Measurements from ENCODE around the gene COPS2.

Gene COPS2

DNA sequence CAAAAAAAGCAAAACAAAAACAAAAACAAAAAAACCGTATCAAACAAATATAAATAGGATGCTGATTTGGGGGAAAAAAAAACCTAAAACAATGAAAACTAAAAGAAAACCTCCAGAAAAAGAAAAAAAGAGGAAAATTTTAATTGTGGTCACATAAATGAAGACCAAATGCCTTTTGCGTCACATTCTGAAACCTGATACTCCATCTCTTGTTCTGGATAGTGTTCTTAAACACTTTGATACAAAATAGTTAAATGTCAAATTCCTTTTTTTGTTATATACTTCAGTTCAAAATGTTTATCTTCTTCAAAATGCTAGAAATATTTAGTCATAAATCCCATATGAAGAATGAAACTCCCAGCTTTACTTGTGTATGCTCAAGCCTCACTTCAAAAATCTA is 31.0 kb downstream of the COPS2 start:
- DNase-seq (ENCODE audit: insufficient read length), result no peak
- no peak for FAIRE-seq
- TF ChIP-seq POLR2A (IDR thresholded peaks at IDR 0.05; ENCODE audit: low read depth, low read length), result no peak
- TF ChIP-seq POLR2AphosphoS5 (IDR thresholded peaks at IDR 0.05; ENCODE audit: low read depth, low read length), result no peak
- TF ChIP-seq TAF1 (IDR thresholded peaks at IDR 0.05; ENCODE audit: borderline replicate concordance, low read depth, low read length), result no peak

- TF ChIP-seq TAF1 (IDR thresholded peaks at IDR 0.05; ENCODE audit: borderline replicate concordance, low read depth, low read length) (no peak), POLR2AphosphoS5 (IDR thresholded peaks at IDR 0.05; ENCODE audit: low read depth, low read length) (no peak), POLR2A (IDR thresholded peaks at IDR 0.05; ENCODE audit: low read depth, low read length) (no peak)
- DNase-seq (ENCODE audit: insufficient read length) (no peak), FAIRE-seq (no peak)
Observed at GRCh38 chr15:49122541-49123062, 32.8 kb downstream of the COPS2 start.

DNA sequence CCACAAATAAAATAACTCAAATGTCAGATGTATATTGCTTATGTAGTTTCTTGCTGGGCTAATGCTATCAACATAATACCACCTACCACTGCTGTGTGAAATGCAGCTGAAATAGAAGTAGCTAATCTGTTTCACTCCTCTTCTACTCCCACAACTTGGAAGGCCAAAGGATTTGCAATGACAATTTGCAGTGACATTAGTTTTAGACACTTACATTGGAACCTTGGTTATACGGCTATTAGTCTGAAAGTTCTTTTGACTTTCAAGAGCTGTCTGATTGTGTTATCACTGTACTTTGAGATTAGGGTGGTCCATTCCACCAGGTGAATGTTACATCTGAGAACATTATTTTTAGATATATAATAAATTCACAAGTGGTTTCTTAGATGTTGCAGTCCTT is 33.5 kb downstream of the COPS2 start:
- DNase-seq (ENCODE audit: insufficient read length), result no peak
- no peak for TF ChIP-seq POLR2AphosphoS5 (IDR thresholded peaks at IDR 0.05; ENCODE audit: low read depth, low read length)
- no peak for TF ChIP-seq POLR2A (IDR thresholded peaks at IDR 0.05; ENCODE audit: low read depth, low read length)
- no peak for TF ChIP-seq TAF1 (IDR thresholded peaks at IDR 0.05; ENCODE audit: borderline replicate concordance, low read depth, low read length)
- FAIRE-seq, result no peak

- DNase-seq (ENCODE audit: insufficient read length), result no peak
- TF ChIP-seq TAF1 (IDR thresholded peaks at IDR 0.05; ENCODE audit: borderline replicate concordance, low read depth, low read length) (no peak), POLR2A (IDR thresholded peaks at IDR 0.05; ENCODE audit: low read depth, low read length) (no peak), POLR2AphosphoS5 (IDR thresholded peaks at IDR 0.05; ENCODE audit: low read depth, low read length) (no peak)
- no peak for FAIRE-seq
Observed at GRCh38 chr15:49120832-49121231, 34.6 kb downstream of the COPS2 start.

DNA sequence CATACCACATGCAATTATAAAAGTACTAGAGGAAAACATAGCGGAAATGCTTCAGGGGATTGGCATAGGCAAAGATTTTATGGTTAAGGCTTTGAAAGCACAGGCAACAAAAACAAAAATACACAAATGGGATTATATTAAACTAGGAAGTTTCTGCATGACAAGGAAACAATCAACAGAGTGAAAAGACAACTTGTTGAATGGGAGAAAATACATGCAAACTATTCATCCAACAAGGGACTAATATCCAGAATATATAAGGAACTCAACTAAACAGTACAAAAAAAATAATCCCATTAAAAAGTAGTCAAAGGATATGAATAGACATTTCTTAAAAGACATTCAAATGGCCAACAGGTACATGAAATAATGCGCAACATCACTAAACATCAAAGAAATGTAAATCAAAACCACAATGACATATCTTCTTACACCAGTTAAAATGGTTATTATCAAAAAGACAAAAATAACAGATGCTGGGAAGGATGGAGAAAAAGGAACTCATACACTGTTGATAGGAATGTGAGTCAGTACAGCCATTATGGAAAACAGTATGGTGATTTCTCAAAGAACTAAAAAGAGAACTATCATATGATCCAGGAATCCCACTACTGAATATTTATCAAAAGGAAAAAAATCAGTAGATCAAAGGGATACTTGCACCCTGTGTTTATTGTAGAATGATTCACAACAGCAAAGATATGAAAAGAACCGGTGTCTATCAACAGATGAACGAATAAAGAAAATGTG is 39.1 kb downstream of the COPS2 start:
- no peak for DNase-seq (ENCODE audit: insufficient read length)
- TF ChIP-seq TAF1 (IDR thresholded peaks at IDR 0.05; ENCODE audit: borderline replicate concordance, low read depth, low read length) (no peak), POLR2A (IDR thresholded peaks at IDR 0.05; ENCODE audit: low read depth, low read length) (no peak), POLR2AphosphoS5 (IDR thresholded peaks at IDR 0.05; ENCODE audit: low read depth, low read length) (no peak)
- no peak for FAIRE-seq

GRCh38 chr15:49115062-49115461 is 40.3 kb downstream of the COPS2 start:
- no peak for TF ChIP-seq POLR2A (IDR thresholded peaks at IDR 0.05; ENCODE audit: low read depth, low read length)
- no peak for TF ChIP-seq POLR2AphosphoS5 (IDR thresholded peaks at IDR 0.05; ENCODE audit: low read depth, low read length)
- no peak for TF ChIP-seq TAF1 (IDR thresholded peaks at IDR 0.05; ENCODE audit: borderline replicate concordance, low read depth, low read length)
- FAIRE-seq, result no peak
- no peak for DNase-seq (ENCODE audit: insufficient read length)

GRCh38 chr15:49110158-49110944 is 45.0 kb downstream of the COPS2 start:
- TF ChIP-seq POLR2AphosphoS5 (IDR thresholded peaks at IDR 0.05; ENCODE audit: low read depth, low read length) (no peak), POLR2A (IDR thresholded peaks at IDR 0.05; ENCODE audit: low read depth, low read length) (no peak), TAF1 (IDR thresholded peaks at IDR 0.05; ENCODE audit: borderline replicate concordance, low read depth, low read length) (no peak)
- DNase-seq (ENCODE audit: insufficient read length), result no peak
- no peak for FAIRE-seq

GRCh38 chr15:49103002-49103401 is 52.4 kb downstream of the COPS2 start:
- DNase-seq (ENCODE audit: insufficient read length) (no peak), FAIRE-seq (no peak)
- TF ChIP-seq POLR2A (IDR thresholded peaks at IDR 0.05; ENCODE audit: low read depth, low read length) (no peak), TAF1 (IDR thresholded peaks at IDR 0.05; ENCODE audit: borderline replicate concordance, low read depth, low read length) (no peak), POLR2AphosphoS5 (IDR thresholded peaks at IDR 0.05; ENCODE audit: low read depth, low read length) (no peak)

- FAIRE-seq, result no peak
- no peak for TF ChIP-seq TAF1 (IDR thresholded peaks at IDR 0.05; ENCODE audit: borderline replicate concordance, low read depth, low read length)
- no peak for TF ChIP-seq POLR2A (IDR thresholded peaks at IDR 0.05; ENCODE audit: low read depth, low read length)
- TF ChIP-seq POLR2AphosphoS5 (IDR thresholded peaks at IDR 0.05; ENCODE audit: low read depth, low read length), result no peak
- DNase-seq (ENCODE audit: insufficient read length), result no peak
Observed at GRCh38 chr15:49101536-49101935, 53.9 kb downstream of the COPS2 start.

DNA sequence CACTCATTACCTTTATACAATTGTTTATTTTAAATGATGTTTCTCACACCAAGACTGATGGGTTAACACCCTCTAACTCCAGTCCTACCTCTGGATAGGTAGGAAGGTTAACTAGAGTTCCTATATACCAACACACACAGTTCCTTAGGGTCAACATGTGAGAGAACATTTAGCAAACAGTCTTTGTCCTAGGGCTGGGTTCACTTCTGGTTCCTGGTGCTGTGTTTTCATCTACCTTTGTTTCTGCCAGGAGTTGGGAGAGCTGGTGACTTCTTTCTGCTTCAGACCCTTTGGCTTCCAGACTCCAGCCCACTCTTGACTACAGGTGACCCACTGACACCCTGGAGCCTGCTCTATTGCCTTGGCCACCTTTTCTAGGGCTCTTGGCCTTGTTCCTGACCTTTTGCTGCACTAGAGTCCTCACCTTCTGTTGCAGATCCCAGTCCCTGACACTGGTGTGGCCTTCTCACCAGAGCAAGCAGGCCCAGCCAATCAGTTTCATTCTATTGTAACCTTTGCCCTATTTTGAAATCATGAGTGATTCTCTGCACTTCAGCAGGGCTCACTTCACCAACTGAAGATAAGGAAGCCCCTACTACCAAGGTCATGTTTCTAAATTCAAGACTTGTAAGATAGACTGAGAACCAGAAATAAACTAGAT is 59.2 kb downstream of the COPS2 start:
- FAIRE-seq, result no peak
- TF ChIP-seq POLR2A (IDR thresholded peaks at IDR 0.05; ENCODE audit: low read depth, low read length), result no peak
- TF ChIP-seq POLR2AphosphoS5 (IDR thresholded peaks at IDR 0.05; ENCODE audit: low read depth, low read length), result no peak
- TF ChIP-seq TAF1 (IDR thresholded peaks at IDR 0.05; ENCODE audit: borderline replicate concordance, low read depth, low read length), result no peak
- DNase-seq (ENCODE audit: insufficient read length), result no peak

GRCh38 chr15:49094923-49095322 is 60.5 kb downstream of the COPS2 start:
- FAIRE-seq, result no peak
- DNase-seq (ENCODE audit: insufficient read length), result no peak
- no peak for TF ChIP-seq POLR2A (IDR thresholded peaks at IDR 0.05; ENCODE audit: low read depth, low read length)
- TF ChIP-seq POLR2AphosphoS5 (IDR thresholded peaks at IDR 0.05; ENCODE audit: low read depth, low read length), result no peak
- TF ChIP-seq TAF1 (IDR thresholded peaks at IDR 0.05; ENCODE audit: borderline replicate concordance, low read depth, low read length), result no peak

Measured in GM12892 (cell line).